ENCODE results near the gene RAD51C.

RAD51C gene

DNA sequence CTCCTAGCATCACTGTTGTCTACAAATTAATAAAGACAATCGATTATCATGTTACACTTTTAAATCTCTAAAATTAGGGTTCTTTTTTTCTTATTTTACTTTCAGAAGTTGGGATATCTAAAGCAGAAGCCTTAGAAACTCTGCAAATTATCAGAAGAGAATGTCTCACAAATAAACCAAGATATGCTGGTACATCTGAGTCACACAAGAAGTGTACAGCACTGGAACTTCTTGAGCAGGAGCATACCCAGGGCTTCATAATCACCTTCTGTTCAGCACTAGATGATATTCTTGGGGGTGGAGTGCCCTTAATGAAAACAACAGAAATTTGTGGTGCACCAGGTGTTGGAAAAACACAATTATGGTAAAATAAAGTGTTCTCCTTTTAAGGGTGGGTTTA is 2.4 kb downstream of the RAD51C start:
- DNase-seq, result no peak
- Mint-ChIP-seq H3K4me3 (peak overlapping the region; percentile 55), H3K27me3 (no peaks in the 10 kb centered on the region), H3K4me1 (peaks cover 34% of the 10 kb centered on the region), H3K36me3 (ENCODE audit: low read depth) (peaks cover 25% of the 10 kb centered on the region), H3K9me3 (no peaks in the 10 kb centered on the region), H3K27ac (no peak overlapping the region)
- ATAC-seq, result no peak

DNA sequence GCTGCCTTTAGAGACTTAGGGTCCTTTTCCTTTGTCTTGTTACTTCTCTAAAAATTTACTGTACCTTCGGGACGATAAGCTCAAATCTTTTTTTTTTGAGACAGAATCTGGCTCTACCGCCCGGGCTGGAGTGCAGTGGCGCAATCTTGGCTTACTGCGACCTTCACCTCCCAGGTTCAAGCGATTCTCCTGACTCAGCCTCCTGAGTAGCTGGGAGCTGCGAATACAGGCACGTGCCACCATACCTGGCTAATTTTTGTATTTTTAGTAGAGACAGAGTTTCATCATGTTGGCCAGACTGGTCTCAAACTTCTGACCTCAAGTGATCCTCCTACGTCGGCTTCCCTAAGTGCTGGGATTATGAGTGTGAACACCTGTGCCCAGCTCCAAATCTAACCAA is 7.4 kb downstream of the RAD51C start:
- no peak for ATAC-seq
- Mint-ChIP-seq H3K27me3 (no peaks in the 10 kb centered on the region), H3K9me3 (no peaks in the 10 kb centered on the region), H3K4me1 (peaks cover 13% of the 10 kb centered on the region), H3K4me3 (no peak overlapping the region), H3K27ac (no peak overlapping the region), H3K36me3 (ENCODE audit: low read depth) (peaks cover 26% of the 10 kb centered on the region)
- DNase-seq, result no peak

DNA sequence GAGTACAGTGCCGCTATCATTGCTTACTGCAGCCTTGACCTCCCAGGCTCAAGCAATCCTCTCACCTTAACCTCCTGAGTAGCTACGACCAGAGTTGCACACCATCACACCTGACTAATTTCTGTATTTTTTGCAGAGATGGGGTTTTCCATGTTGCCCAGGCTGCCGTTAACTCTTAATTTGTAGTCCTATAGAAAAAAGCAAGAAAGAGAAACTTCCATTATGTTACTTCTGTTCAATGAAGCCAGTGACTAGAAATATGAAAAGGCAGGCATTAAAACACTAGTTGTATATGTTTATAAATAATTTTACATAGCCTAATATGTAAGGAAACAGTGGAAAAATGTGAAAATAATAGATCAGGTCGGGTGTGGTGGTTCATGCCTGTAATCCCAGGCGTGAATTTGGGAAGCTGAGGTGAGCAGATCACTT is 9.7 kb downstream of the RAD51C start:
- Mint-ChIP-seq H3K27me3 (no peaks in the 10 kb centered on the region), H3K27ac (no peak overlapping the region), H3K4me1 (peaks cover 13% of the 10 kb centered on the region), H3K36me3 (ENCODE audit: low read depth) (peaks cover 22% of the 10 kb centered on the region), H3K4me3 (no peak overlapping the region), H3K9me3 (no peaks in the 10 kb centered on the region)
- DNase-seq (no peak), ATAC-seq (no peak)

DNA sequence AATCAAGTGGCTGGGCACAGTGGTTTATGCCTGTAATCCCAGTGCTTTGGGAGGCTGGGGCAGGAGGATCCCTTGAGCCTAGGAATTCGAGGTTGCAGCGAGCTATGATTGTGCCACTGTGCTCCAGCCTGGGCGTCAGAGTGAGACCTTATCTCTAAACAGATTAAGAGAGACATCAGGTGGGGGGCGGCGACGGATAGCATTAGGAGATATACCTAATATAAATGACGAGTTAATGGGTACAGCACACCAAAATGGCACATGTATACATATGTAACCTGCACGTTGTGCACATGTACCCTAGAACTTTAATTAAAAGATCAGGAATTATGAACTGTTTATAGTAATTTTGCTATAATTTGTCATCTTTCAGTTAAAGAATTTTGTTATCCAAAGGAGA is 10.3 kb downstream of the RAD51C start:
- Mint-ChIP-seq H3K4me1 (peaks cover 13% of the 10 kb centered on the region), H3K27ac (no peak overlapping the region)

DNA sequence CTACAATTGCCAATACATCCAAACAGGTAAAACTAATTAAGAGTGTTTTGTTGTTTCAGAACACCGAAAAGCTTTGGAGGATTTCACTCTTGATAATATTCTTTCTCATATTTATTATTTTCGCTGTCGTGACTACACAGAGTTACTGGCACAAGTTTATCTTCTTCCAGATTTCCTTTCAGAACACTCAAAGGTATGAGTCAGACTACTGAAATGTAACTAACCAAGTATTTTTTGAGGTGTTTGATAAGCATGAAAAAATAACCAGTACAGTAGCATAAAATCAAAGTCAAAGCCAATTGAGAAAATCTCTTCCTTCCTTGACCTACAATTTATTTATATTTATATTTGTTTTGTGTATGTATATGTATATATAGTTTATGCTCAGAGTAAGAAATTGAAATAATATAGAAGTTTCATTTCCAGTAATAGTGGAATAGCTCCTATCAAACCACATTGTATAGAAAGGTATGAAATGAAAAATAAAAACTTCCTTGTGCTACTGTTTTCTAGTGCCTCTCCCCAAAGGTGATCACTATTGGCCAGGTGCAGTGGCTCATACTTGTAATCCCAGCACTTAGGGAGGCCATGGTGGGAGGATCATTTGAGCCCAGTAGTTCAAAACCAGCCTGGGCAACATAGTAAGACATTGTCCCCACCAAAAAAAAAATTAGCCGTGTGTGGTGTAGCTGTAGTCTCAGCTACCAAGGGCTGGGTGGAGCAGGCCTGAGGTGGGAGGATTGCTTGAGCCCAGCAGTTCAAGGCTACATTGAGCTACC is 10.9 kb downstream of the RAD51C start:
- Mint-ChIP-seq H3K27ac (no peak overlapping the region), H3K27me3 (no peaks in the 10 kb centered on the region), H3K9me3 (no peaks in the 10 kb centered on the region), H3K4me1 (peaks cover 13% of the 10 kb centered on the region), H3K4me3 (no peak overlapping the region), H3K36me3 (ENCODE audit: low read depth) (peaks cover 22% of the 10 kb centered on the region)
- DNase-seq, result no peak
- no peak for ATAC-seq

More for the DNA sequence above, 10.3 kb downstream of the RAD51C start:
- Mint-ChIP-seq H3K36me3 (ENCODE audit: low read depth) (peaks cover 22% of the 10 kb centered on the region), H3K9me3 (no peaks in the 10 kb centered on the region), H3K4me3 (no peak overlapping the region), H3K27me3 (no peaks in the 10 kb centered on the region)
- DNase-seq, result no peak
- no peak for ATAC-seq

DNA sequence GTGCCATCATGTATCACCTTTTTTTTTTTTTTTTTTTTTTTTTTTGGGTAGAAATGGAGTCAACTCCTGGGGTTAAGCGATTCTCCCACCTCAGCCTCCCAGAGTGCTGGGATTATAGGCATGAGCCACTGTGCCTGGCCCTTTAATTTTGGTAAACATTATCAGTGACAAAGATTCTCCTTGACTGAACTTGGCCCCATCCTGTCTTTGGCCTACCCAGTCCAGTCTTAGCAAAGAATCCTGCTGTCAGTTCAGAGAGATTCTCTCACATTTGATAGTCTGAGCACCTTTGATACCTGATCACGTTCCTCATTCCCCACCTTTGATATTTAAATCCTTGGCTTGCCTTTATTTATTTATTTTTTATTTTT is 11.5 kb downstream of the RAD51C start:
- H3K36me3 Mint-ChIP-seq (ENCODE audit: low read depth), result peaks cover 23% of the 10 kb centered on the region
- no peak overlapping the region for H3K27ac Mint-ChIP-seq

DNA sequence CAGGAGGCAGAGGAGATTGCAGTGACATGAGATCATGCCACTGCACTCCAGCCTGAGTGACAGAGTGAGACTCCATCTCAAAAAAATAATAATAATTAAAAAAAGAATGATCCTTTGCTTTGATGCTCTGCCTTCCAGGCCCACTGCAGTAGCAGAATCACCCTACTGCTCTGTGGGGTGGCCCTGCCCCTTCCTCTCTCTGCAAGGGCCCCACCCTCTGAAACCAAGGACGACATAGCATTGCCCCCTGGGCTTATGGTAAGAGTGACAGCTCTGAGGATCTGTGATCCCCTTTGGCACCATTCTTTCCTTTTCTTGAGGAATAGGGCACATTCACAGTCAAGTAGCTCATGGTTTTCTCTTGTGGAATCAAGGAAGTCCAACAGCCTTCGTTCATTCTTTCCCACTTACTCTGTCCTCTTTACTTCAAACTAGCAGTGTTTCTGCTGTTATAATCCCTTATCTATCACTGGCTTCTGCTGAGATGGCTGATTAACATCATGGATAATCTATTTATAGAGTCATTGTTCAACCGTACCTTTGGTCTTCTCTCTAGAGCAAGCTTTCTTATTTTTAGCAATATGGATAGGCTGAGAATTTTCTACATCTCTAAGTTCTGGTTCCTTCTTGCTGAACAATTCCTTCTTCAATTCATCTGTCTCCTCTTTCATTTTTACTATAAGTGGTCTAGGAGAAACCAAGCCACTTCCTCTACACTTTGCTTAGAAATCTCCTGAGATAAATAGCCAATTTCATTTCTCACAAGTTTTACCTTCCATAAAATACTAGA is 14.1 kb downstream of the RAD51C start:
- peaks cover 31% of the 10 kb centered on the region for H3K36me3 Mint-ChIP-seq (ENCODE audit: low read depth)
- H3K4me3 Mint-ChIP-seq, result no peak overlapping the region
- DNase-seq (no peak), ATAC-seq (no peak)
- no peaks in the 10 kb centered on the region for H3K27me3 Mint-ChIP-seq
- H3K9me3 Mint-ChIP-seq, result no peaks in the 10 kb centered on the region
- H3K4me1 Mint-ChIP-seq, result peaks cover 13% of the 10 kb centered on the region
- H3K27ac Mint-ChIP-seq, result no peak overlapping the region

More for the DNA sequence above, 11.5 kb downstream of the RAD51C start:
- Mint-ChIP-seq H3K9me3 (no peaks in the 10 kb centered on the region), H3K27me3 (no peaks in the 10 kb centered on the region), H3K4me1 (peaks cover 13% of the 10 kb centered on the region), H3K4me3 (no peak overlapping the region)
- no peak for DNase-seq
- no peak for ATAC-seq

DNA sequence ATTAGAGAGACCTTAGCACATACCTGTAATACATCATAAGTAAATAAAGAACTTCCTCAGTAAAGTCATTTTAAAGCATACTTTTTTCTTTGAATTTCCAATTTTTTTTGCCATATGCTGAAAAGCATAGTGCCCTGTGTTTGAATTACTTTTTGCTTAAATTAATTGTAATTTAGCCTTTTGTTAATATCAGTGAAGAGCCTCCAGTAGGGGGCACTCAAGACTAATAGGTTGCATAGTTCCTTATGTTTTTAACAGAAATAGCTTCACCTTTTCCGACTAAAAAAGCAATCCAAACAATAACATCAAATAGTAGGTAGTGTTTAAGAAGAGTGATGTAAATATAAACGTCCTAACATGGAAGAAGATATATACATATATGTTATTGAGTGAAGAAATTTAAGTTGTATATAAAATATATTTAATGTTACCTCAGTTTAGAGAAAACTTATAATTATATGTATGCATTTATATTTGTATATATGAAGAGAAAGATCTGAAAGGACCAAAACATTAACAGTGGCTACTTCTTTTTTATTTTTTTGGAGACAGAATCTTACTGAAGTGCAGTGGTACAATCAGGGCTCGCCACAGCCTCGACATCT is 18.6 kb downstream of the RAD51C start:
- Mint-ChIP-seq H3K4me1 (peaks cover 8% of the 10 kb centered on the region), H3K36me3 (ENCODE audit: low read depth) (peaks cover 33% of the 10 kb centered on the region), H3K4me3 (no peak overlapping the region), H3K27me3 (no peaks in the 10 kb centered on the region), H3K9me3 (no peaks in the 10 kb centered on the region), H3K27ac (no peak overlapping the region)
- peak; percentile 29 for DNase-seq
- no peak for ATAC-seq

DNA sequence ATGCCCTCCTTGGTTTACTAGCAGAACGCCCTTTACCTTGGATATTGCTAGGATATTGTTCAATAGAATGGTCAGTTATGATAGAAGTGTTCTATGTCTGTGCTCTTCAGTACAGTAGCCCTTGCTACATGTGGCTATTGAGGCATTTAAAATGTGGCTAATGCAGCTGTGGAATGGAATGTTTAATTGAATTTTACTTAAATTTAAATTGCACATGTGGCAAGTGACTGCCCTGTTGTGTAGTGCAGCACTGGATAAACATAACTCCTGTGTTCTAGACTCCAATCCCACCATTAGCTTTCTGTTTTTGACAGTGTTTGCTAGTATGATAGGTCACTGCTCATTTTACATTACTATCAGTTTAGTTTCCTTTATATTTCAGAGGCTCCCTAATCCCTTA is 29.9 kb downstream of the RAD51C start:
- peaks cover 18% of the 10 kb centered on the region for H3K36me3 Mint-ChIP-seq (ENCODE audit: low read depth)
- DNase-seq (no peak), ATAC-seq (no peak)
- H3K27ac Mint-ChIP-seq, result no peak overlapping the region
- H3K27me3 Mint-ChIP-seq, result no peaks in the 10 kb centered on the region
- no peaks in the 10 kb centered on the region for H3K9me3 Mint-ChIP-seq
- no peak overlapping the region for H3K4me3 Mint-ChIP-seq
- no peaks in the 10 kb centered on the region for H3K4me1 Mint-ChIP-seq

DNA sequence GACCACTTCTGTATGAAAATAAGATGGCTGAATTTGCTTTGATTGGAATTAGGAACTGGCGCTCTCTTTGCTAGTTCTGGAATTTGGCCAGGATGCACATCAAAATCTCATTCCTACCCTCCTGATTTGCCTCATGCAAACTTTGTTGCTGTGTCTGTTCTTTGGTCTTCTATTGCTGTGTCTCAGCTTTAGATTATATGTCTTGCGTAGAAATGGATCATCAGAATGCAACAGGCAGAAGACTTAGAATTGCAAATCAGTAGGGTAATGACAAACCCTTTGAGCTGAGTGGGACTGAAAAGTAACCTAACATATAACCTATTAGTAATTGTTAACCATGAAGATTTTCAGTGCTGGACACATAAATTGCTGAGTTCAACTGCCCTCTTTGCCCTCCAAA is 30.3 kb downstream of the RAD51C start:
- peaks cover 18% of the 10 kb centered on the region for H3K36me3 Mint-ChIP-seq (ENCODE audit: low read depth)
- H3K4me1 Mint-ChIP-seq, result no peaks in the 10 kb centered on the region

DNA sequence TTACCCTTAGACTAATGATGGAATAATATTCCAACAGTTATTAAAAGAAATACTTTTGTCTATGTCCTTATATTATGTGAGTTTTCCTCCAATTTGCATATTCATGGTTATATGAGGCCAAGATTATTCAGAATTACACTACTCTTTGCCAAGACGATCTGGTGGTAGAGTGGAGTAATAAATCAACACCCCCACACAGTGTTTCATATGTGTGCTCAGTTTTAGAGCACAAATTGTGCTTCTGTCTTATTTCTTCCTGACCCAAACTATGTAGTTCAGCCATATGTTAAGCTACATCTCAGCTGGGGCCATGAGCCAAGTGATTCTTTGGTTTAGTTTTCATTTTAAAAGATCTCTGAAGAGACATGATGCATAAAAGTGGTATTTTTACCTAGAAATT is 36.4 kb downstream of the RAD51C start:
- ATAC-seq (no peak), DNase-seq (no peak)
- Mint-ChIP-seq H3K4me3 (no peak overlapping the region), H3K27me3 (no peaks in the 10 kb centered on the region), H3K9me3 (no peaks in the 10 kb centered on the region), H3K36me3 (ENCODE audit: low read depth) (peaks cover 7% of the 10 kb centered on the region), H3K27ac (no peak overlapping the region), H3K4me1 (no peaks in the 10 kb centered on the region)

More for the DNA sequence above, 30.3 kb downstream of the RAD51C start:
- no peak overlapping the region for H3K27ac Mint-ChIP-seq
- H3K27me3 Mint-ChIP-seq, result no peaks in the 10 kb centered on the region
- H3K4me3 Mint-ChIP-seq, result no peak overlapping the region
- no peak for DNase-seq
- H3K9me3 Mint-ChIP-seq, result no peaks in the 10 kb centered on the region
- no peak for ATAC-seq

DNA sequence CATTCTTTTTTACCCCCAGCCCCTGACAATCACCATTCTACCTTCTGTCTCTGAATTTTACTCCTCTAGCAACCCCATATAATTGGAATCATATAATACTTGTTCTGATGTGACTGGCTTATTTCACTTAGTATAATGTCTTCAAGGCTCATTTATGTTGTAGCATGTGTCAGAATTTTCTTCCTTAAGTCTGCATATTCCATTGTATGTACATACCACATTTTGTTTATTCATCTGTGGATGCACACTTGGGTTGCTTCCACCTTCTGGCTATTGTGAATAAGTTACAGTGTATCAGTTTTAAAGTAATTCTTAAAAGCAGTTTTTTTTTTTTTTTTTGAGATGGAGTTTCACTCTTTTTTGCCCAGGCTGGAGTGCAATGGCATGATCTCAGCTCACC is 38.5 kb downstream of the RAD51C start:
- no peaks in the 10 kb centered on the region for H3K9me3 Mint-ChIP-seq
- ATAC-seq, result no peak
- peaks cover 6% of the 10 kb centered on the region for H3K36me3 Mint-ChIP-seq (ENCODE audit: low read depth)
- H3K27me3 Mint-ChIP-seq, result no peaks in the 10 kb centered on the region
- H3K27ac Mint-ChIP-seq, result no peak overlapping the region
- H3K4me3 Mint-ChIP-seq, result no peak overlapping the region
- no peak for DNase-seq
- no peaks in the 10 kb centered on the region for H3K4me1 Mint-ChIP-seq

DNA sequence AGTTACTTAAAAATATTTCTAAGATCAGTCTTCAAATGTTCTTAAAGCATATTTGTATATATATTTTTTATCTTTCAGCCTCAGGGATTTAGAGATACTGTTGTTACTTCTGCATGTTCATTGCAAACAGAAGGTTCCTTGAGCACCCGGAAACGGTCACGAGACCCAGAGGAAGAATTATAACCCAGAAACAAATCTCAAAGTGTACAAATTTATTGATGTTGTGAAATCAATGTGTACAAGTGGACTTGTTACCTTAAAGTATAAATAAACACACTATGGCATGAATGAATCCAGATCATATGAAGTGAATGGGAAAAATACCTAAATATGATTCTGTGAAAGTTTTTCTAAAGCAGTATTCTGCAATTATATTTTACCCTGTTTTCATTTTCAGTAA is 41.6 kb downstream of the RAD51C start:
- Mint-ChIP-seq H3K4me1 (no peaks in the 10 kb centered on the region), H3K9me3 (no peaks in the 10 kb centered on the region), H3K4me3 (no peak overlapping the region), H3K27ac (no peak overlapping the region), H3K27me3 (no peaks in the 10 kb centered on the region), H3K36me3 (ENCODE audit: low read depth) (peaks cover under 1% of the 10 kb centered on the region)
- ATAC-seq (no peak), DNase-seq (no peak)

DNA sequence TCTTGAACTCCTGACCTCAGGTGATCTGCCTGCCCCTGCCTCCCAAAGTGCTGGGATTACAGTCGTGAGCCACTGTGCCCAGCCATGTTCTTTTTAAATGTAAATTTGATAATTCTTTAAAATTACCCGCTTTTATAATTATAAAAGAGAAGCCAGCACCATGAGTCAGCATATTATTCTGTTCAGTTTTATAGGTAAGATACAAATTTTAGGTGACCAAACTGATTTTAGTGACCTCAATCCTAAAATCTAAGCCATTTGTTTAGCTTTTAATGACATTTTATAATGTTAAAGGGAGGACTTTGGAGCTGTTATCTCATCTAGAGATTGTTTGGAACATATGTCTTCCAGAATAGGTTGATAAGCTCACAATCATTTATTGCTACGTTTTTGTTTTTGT is 42.4 kb downstream of the RAD51C start:
- no peak overlapping the region for H3K4me3 Mint-ChIP-seq
- no peaks in the 10 kb centered on the region for H3K27me3 Mint-ChIP-seq
- H3K36me3 Mint-ChIP-seq (ENCODE audit: low read depth), result no peaks in the 10 kb centered on the region
- no peaks in the 10 kb centered on the region for H3K4me1 Mint-ChIP-seq
- no peaks in the 10 kb centered on the region for H3K9me3 Mint-ChIP-seq
- ATAC-seq, result no peak
- DNase-seq, result no peak
- H3K27ac Mint-ChIP-seq, result no peak overlapping the region

DNA sequence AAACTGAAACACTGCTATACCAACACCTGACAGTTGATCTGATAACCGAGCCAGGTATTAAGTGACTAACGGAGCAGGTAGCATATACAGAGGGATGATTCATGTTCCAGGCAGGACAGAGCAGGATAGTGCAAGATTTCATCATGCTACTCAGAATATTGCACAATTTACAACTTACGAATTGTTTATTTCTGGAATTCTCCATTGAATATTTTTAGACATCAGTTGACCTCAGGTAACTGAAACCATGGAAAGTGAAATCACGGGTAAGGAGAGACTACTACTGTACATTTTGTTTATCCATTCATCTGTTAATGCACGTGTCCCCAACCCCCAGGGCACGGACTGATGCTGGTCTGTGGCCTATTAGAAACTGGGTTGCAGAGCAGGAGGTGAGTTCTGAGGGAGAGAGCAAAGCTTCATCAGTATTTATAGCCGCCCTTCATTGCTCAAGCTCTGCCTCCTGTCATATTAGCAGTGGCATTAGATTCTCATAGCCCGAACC is 48.8 kb downstream of the RAD51C start:
- DNase-seq (no peak), ATAC-seq (no peak)
- H3K4me1 Mint-ChIP-seq, result no peaks in the 10 kb centered on the region
- no peaks in the 10 kb centered on the region for H3K27me3 Mint-ChIP-seq
- H3K27ac Mint-ChIP-seq, result no peak overlapping the region
- no peak overlapping the region for H3K4me3 Mint-ChIP-seq
- no peaks in the 10 kb centered on the region for H3K9me3 Mint-ChIP-seq
- no peaks in the 10 kb centered on the region for H3K36me3 Mint-ChIP-seq (ENCODE audit: low read depth)

Data from activated naive CD8-positive, alpha-beta T cell treated with anti-CD3 and anti-CD28 coated beads, Interleukin-2, amount 50 U/mL, for 24 hours (primary cell).